ENCODE measurements around the gene CFAP99.

GRCh38 chr4:2373532-2373931, 45.2 kb upstream of the CFAP99 start:
- TF ChIP-seq POLR2AphosphoS5 (IDR thresholded peaks at IDR 0.05): no peak
- no peak for TF ChIP-seq CTCF (IDR thresholded peaks at IDR 0.05)
- no peak for TF ChIP-seq EP300 (IDR thresholded peaks at IDR 0.05)
- TF ChIP-seq POLR2A (IDR thresholded peaks at IDR 0.05): no peak

All from stomach (tissue), 4 donors.